Forelimb muscle (tissue), 1 donor: ENCODE measurements around the gene SCN8A. TPM values are rescaled to one million over a fixed set of nuclear protein-coding genes. Genes with fewer than 3 reads are reported as not detected.
"Not testable (repeated sequence)": the region's sequence is repeated elsewhere in the genome, so short reads cannot be mapped to it uniquely, and the experiment has no call there.

Source experiments
- DNase-seq: peaks from one replicate; pipeline ENCODE4 v3.0.0-alpha.2; 2013; ENCODE audit warnings: low read depth
- polyA plus RNA-seq: library from polyadenylated mRNA; unstranded; fragments of 120-200 nt; gene quantifications from one replicate; pipeline ENCODE4 v1.2.1, GENCODE V29; 2013; ENCODE audit not compliant: insufficient read length

Gene SCN8A
- polyA plus RNA-seq, 1 donor, result 0.27 TPM

- no peak for DNase-seq
Measured at GRCh38 chr12:51622564-51622963, 31.5 kb downstream of the SCN8A start.

- no peak for DNase-seq
Measured at GRCh38 chr12:51625370-51625769, 34.3 kb downstream of the SCN8A start.

- DNase-seq, result no peak
Measured at GRCh38 chr12:51626115-51626514, 35.1 kb downstream of the SCN8A start.

GRCh38 chr12:51626629-51627028 is 35.6 kb downstream of the SCN8A start:
- no peak for DNase-seq

GRCh38 chr12:51630256-51630880 is 39.3 kb downstream of the SCN8A start:
- no peak for DNase-seq

GRCh38 chr12:51630986-51631385 is 40.0 kb downstream of the SCN8A start:
- DNase-seq, result no peak

GRCh38 chr12:51631591-51631990 is 40.6 kb downstream of the SCN8A start:
- DNase-seq, result no peak

GRCh38 chr12:51632623-51633022 is 41.6 kb downstream of the SCN8A start:
- DNase-seq, result no peak

GRCh38 chr12:51635346-51635745 is 44.3 kb downstream of the SCN8A start:
- no peak for DNase-seq

GRCh38 chr12:51636581-51636980 is 45.5 kb downstream of the SCN8A start:
- no peak for DNase-seq

- no peak for DNase-seq
Measured at GRCh38 chr12:51636986-51637385, 46.0 kb downstream of the SCN8A start.

- DNase-seq, result no peak
Measured at GRCh38 chr12:51639361-51639760, 48.3 kb downstream of the SCN8A start.

GRCh38 chr12:51642286-51642685 is 51.3 kb downstream of the SCN8A start:
- DNase-seq, result no peak

- no peak for DNase-seq
Measured at GRCh38 chr12:51643951-51644350, 52.9 kb downstream of the SCN8A start.

- not testable (repeated sequence) for DNase-seq
Measured at GRCh38 chr12:51644691-51645090, 53.7 kb downstream of the SCN8A start.

- no peak for DNase-seq
Measured at GRCh38 chr12:51645961-51646360, 54.9 kb downstream of the SCN8A start.

- no peak for DNase-seq
Measured at GRCh38 chr12:51647647-51648046, 56.6 kb downstream of the SCN8A start.

GRCh38 chr12:51653431-51653830 is 62.4 kb downstream of the SCN8A start:
- no peak for DNase-seq

GRCh38 chr12:51661199-51661598 is 70.2 kb downstream of the SCN8A start:
- DNase-seq, result no peak

- DNase-seq, result no peak
Measured at GRCh38 chr12:51661836-51662235, 70.8 kb downstream of the SCN8A start.

GRCh38 chr12:51662728-51663154 is 71.7 kb downstream of the SCN8A start:
- no peak for DNase-seq

- DNase-seq, result no peak
Measured at GRCh38 chr12:51663390-51663789, 72.4 kb downstream of the SCN8A start.

- no peak for DNase-seq
Measured at GRCh38 chr12:51666696-51667095, 75.7 kb downstream of the SCN8A start.

GRCh38 chr12:51667269-51667668 is 76.2 kb downstream of the SCN8A start:
- DNase-seq, result no peak
